Caco-2 (cell line): Measurements from ENCODE around the gene REL. TPM values are rescaled to one million over a fixed set of nuclear protein-coding genes. Genes with fewer than 3 reads are reported as not detected.

Experiments used
- BruUV-seq: library from RNA; stranded (reverse); fragments of 400-500 nt; replicated peaks from 2 replicates; lab custom pipeline; 2021; lab: Mats Ljungman, UMichigan
- CTCF ChIA-PET: fragments of 300-600 bp; sonication (Branson Sonifier 250); formaldehyde crosslinking; loops from one replicate; lab custom pipeline; 2022; ENCODE audit warnings: antibody characterized with exemption; lab: Charles Lee
- POLR2A ChIA-PET: fragments of 300-600 bp; sonication (Branson Sonifier 250); formaldehyde crosslinking; loops from one replicate; lab custom pipeline; 2022; ENCODE audit warnings: antibody characterized with exemption; lab: Charles Lee
- DNase-seq, 2 experiments: peaks; one replicate each; pipeline versions ENCODE4 v3.0.0 to v3.0.0-alpha.2; 2020 to 2022
- H3K27me3 ChIP-seq: replicated peaks from 2 replicates; pipeline ENCODE4 v1.6.0; 2011; ENCODE audit warnings: low read length; ENCODE audit not compliant: control insufficient read depth, insufficient read depth
- H3K36me3 ChIP-seq: 2 replicates; pipeline ENCODE4 v1.5.1; 2011; ENCODE audit warnings: low read length; ENCODE audit not compliant: control insufficient read depth, insufficient read depth
- H3K4me1 ChIP-seq: fragments of 250-450 bp; sonication (Bioruptor Pico); 2 replicates; pipeline ENCODE4 v1.5.1; 2020; ENCODE audit warnings: mild to moderate bottlenecking
- H3K4me3 ChIP-seq: 2 replicates; pipeline ENCODE4 v1.5.1; 2011; ENCODE audit warnings: low read depth, mild to moderate bottlenecking, control low read depth, low read length
- H3K9me3 ChIP-seq: fragments of 250-450 bp; sonication (Bioruptor Pico); 2 replicates; pipeline ENCODE4 v1.5.1; 2020; ENCODE audit warnings: mild to moderate bottlenecking, moderate library complexity
- H3K27ac Mint-ChIP-seq: one replicate; pipeline ENCODE4 v1.8.0; 2022; ENCODE audit warnings: mixed read lengths; ENCODE audit not compliant: unreplicated experiment
- H3K27me3 Mint-ChIP-seq: one replicate; pipeline ENCODE4 v1.8.0; 2022; ENCODE audit warnings: mixed read lengths; ENCODE audit not compliant: insufficient read depth, unreplicated experiment
- H3K36me3 Mint-ChIP-seq: one replicate; pipeline ENCODE4 v1.8.0; 2022; ENCODE audit warnings: mild to moderate bottlenecking, mixed read lengths; ENCODE audit not compliant: insufficient read depth, unreplicated experiment
- H3K4me1 Mint-ChIP-seq: one replicate; pipeline ENCODE4 v1.8.0; 2022; ENCODE audit warnings: low read depth, mixed read lengths; ENCODE audit not compliant: unreplicated experiment
- H3K4me3 Mint-ChIP-seq: one replicate; pipeline ENCODE4 v1.8.0; 2022; ENCODE audit warnings: mild to moderate bottlenecking, moderate library complexity, mixed read lengths; ENCODE audit not compliant: unreplicated experiment
- H3K9me3 Mint-ChIP-seq: one replicate; pipeline ENCODE4 v1.8.0; 2022; ENCODE audit warnings: mixed read lengths; ENCODE audit not compliant: unreplicated experiment
- CTCF ChIP-seq, 2 experiments: fragments of 200-600 bp in 1 of 2; IDR thresholded peaks; 1 replicate in 1 of 2; 2 replicates in 1 of 2; pipeline versions ENCODE4 v1.5.1 to v1.8.0; 2011 to 2022; ENCODE audit warnings: antibody characterized with exemption in 1 of 2, control low read depth in 1 of 2, inconsistent platforms in 1 of 2, low read depth in 1 of 2, low read length in 1 of 2, mild to moderate bottlenecking in 1 of 2, moderate library complexity in 1 of 2; ENCODE audit not compliant: insufficient read depth in 1 of 2, severe bottlenecking in 1 of 2, unreplicated experiment in 1 of 2
- intact Hi-C: fragments of 100-400 bp; cut with micrococcal nuclease; formaldehyde crosslinking; loops from one replicate; pipeline ENCODE4 v1.10.0; 2022; ENCODE audit not compliant: unreplicated experiment
- total RNA-seq: library from RNA; stranded (reverse); gene quantifications from 2 replicates; pipeline ENCODE4 v1.2.3, GENCODE V29; 2022

Gene REL
- total RNA-seq, 1 experiment from 2014 or later, result 12.2 TPM

- POLR2A ChIA-PET, result interaction anchor here (1.3 kb wide), 1 partner anchor 45 kb away, joined by 4 read pairs; the partner anchor contains the start of gene REL
- Histone ChIP-seq H3K36me3 (no peaks in the 10 kb centered on the region), H3K9me3 (no peaks in the 10 kb centered on the region), H3K27me3 (no peaks in the 10 kb centered on the region), H3K4me1 (no peaks in the 10 kb centered on the region), H3K4me3 (no peak overlapping the region)
- TF ChIP-seq CTCF (IDR thresholded peaks at IDR 0.05; ENCODE audit: insufficient read depth in 1 of 2, low read depth in 1 of 2, low read length in 1 of 2, severe bottlenecking in 1 of 2, unreplicated experiment in 1 of 2), result no peak
- no peak for DNase-seq
- Mint-ChIP-seq H3K9me3 (no peaks in the 10 kb centered on the region), H3K27ac (no peak overlapping the region), H3K4me1 (no peaks in the 10 kb centered on the region), H3K36me3 (no peaks in the 10 kb centered on the region), H3K27me3 (peaks cover 9% of the 10 kb centered on the region), H3K4me3 (no peak overlapping the region)
- CTCF ChIA-PET, result interaction anchor here (0.6 kb wide), 1 partner anchor 104 kb away, joined by 4 read pairs; no protein-coding TSS in a partner anchor
- BruUV-seq, result no TSS peak
- intact Hi-C loops, result no loop called here
These were observed 44.3 kb upstream of the REL start for GRCh38 chr2:60837123-60837522.

GRCh38 chr2:60838481-60838880 is 42.9 kb upstream of the REL start:
- H3K9me3 ChIP-seq, result no peaks in the 10 kb centered on the region
- Mint-ChIP-seq H3K9me3 (no peaks in the 10 kb centered on the region), H3K27me3 (peaks cover 9% of the 10 kb centered on the region), H3K4me3 (no peak overlapping the region), H3K36me3 (no peaks in the 10 kb centered on the region), H3K4me1 (no peaks in the 10 kb centered on the region), H3K27ac (no peak overlapping the region)
- intact Hi-C loops, result no loop called here
- H3K4me3 ChIP-seq, result no peak overlapping the region
- no peak for DNase-seq
- no peak for TF ChIP-seq CTCF (IDR thresholded peaks at IDR 0.05; ENCODE audit: insufficient read depth in 1 of 2, low read depth in 1 of 2, low read length in 1 of 2, severe bottlenecking in 1 of 2, unreplicated experiment in 1 of 2)
- no peaks in the 10 kb centered on the region for H3K27me3 ChIP-seq
- no peaks in the 10 kb centered on the region for H3K36me3 ChIP-seq
- POLR2A ChIA-PET, result interaction anchor here (0.7 to 1.3 kb wide), 2 partner anchors 11 to 43 kb away, joined by 4 to 9 read pairs; partner anchors contain the start of gene REL
- no TSS peak for BruUV-seq
- H3K4me1 ChIP-seq, result no peaks in the 10 kb centered on the region
- CTCF ChIA-PET, result no interaction called here

DNA sequence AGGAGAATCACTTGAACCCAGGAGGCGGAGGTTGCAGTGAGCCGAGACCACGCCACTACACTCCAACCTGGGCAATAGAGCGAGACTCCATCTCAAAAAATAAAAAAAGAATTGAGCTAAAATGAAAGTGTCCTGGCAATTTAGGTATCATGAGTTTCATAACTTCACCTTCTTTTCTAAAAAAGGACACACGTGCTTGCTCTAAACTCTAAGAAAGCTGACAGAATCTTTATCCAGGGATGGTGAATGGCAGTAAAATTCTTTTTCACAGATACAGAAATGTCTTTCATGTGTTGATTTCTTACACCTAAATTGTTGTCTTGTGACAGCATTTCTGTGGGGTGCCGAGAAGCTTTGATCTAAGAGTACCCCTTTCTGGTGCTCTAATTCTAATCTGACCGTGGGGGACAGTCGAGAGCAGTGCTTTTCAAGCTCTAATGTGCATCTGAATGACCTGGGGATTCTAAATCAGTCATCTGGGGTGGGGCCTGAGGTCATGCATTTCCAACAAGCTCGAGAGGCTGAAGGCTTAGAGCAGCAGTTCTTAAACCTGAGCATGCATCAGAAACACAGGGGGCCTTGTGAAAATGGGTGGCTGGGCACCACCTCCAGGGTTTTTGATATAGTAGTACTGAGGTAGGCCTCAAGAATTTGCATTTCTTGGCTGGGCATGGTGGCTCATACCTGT is 42.1 kb upstream of the REL start:
- no peaks in the 10 kb centered on the region for H3K36me3 Mint-ChIP-seq
- ChIA-PET CTCF (no interaction called here), POLR2A (no interaction called here)
- Histone ChIP-seq H3K27me3 (no peaks in the 10 kb centered on the region), H3K36me3 (no peaks in the 10 kb centered on the region), H3K4me1 (no peaks in the 10 kb centered on the region), H3K9me3 (no peaks in the 10 kb centered on the region), H3K4me3 (no peak overlapping the region)
- no peak overlapping the region for H3K27ac Mint-ChIP-seq
- peaks cover 7% of the 10 kb centered on the region for H3K27me3 Mint-ChIP-seq
- no TSS peak for BruUV-seq
- H3K4me3 Mint-ChIP-seq, result no peak overlapping the region
- H3K4me1 Mint-ChIP-seq, result no peaks in the 10 kb centered on the region
- H3K9me3 Mint-ChIP-seq, result no peaks in the 10 kb centered on the region
- intact Hi-C loops, result no loop called here
- no peak for DNase-seq
- TF ChIP-seq CTCF (IDR thresholded peaks at IDR 0.05; ENCODE audit: insufficient read depth in 1 of 2, low read depth in 1 of 2, low read length in 1 of 2, severe bottlenecking in 1 of 2, unreplicated experiment in 1 of 2), result no peak
